HEK293T (cell line): ENCODE data around the gene VIT.
A peak's percentile ranks its signal among the peaks of the same experiment; 100 is the strongest.

Experiments used
- BHLHE40 ChIP-seq: fragments of 450-650 bp; IDR thresholded peaks from 2 replicates; pipeline ENCODE4 v1.6.1; 2016; ENCODE audit warnings: mild to moderate bottlenecking, moderate library complexity, borderline replicate concordance
- ELF4 ChIP-seq: fragments of 450-650 bp; IDR thresholded peaks from 2 replicates; pipeline ENCODE4 v1.6.1; 2017; ENCODE audit warnings: antibody characterized with exemption
- FOXK2 ChIP-seq: fragments of 450-650 bp; IDR thresholded peaks from 2 replicates; pipeline ENCODE4 v1.6.1; 2016; ENCODE audit warnings: mild to moderate bottlenecking
- FOXM1 ChIP-seq: fragments of 450-650 bp; IDR thresholded peaks from 2 replicates; pipeline ENCODE4 v1.6.1; 2017; ENCODE audit warnings: mild to moderate bottlenecking, borderline replicate concordance
- HDGF ChIP-seq: fragments of 450-650 bp; IDR thresholded peaks from 2 replicates; pipeline ENCODE4 v1.6.1; 2017; ENCODE audit warnings: antibody characterized with exemption, borderline replicate concordance
- L3MBTL2 ChIP-seq: fragments of 450-650 bp; conservative IDR thresholded peaks from 2 replicates; pipeline ENCODE4 v1.6.1; 2016; ENCODE audit warnings: mild to moderate bottlenecking
- NFRKB ChIP-seq: fragments of 450-650 bp; IDR thresholded peaks from 2 replicates; pipeline ENCODE4 v1.6.1; 2016; ENCODE audit warnings: mild to moderate bottlenecking, moderate library complexity
- SP1 ChIP-seq: fragments of 450-650 bp; IDR thresholded peaks from 2 replicates; pipeline ENCODE4 v1.6.1; 2017
- SUZ12 ChIP-seq: fragments of 450-650 bp; IDR thresholded peaks from 2 replicates; pipeline ENCODE4 v1.6.1; 2016; ENCODE audit warnings: mild to moderate bottlenecking
- TARDBP ChIP-seq: fragments of 450-650 bp; IDR thresholded peaks from 2 replicates; pipeline ENCODE4 v1.6.1; 2016
- ZNF384 ChIP-seq: fragments of 450-650 bp; IDR thresholded peaks from 2 replicates; pipeline ENCODE4 v1.6.1; 2016

DNA sequence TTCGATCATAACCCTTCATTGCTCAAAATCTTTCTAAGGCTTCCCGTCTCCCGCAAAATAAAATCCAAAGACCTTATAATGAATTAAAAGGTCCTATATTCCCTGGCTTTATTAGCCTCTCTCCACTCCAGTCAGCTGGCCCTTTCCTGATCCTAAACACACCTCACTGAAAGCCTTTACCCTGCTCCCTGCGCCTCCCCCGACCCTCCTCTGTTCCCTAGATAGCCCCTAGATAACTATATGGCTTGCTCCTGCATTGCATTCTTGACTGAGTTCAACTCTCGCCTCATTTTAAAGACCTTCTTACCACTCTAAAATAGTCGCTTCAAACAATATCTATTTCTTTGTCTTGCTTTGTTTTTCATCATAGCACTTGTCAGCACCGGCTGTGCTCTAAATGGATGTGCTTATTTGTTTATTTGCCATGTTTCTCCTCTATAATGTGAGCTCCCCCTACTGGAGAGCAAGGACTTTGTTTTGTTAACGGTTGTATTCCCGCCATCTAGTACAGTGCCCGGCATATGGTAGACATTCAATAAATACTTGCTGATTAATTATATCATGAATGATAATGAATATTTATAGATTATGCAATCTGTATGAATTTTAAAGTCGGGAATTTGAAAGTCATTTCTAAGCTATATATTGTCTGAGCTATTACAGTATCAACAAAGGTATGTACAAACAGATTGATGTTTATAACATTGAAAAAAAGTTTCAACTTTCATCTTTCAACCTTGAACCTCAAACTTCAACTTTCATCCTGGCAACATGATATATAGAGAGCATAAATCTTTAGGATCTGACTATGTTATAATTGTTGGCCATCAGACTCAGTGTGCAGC is 32.4 kb upstream of the VIT start:
- TF ChIP-seq FOXK2 (no peak), SP1 (no peak), FOXM1 (no peak), HDGF (no peak), BHLHE40 (no peak), ELF4 (no peak), TARDBP (no peak), ZNF384 (no peak), SUZ12 (no peak), NFRKB (no peak), L3MBTL2 (0 out of 2 replicates have a peak, but pooled peaks have one; percentile 33)
